Left ventricle myocardium inferior (tissue), 1 donor: ENCODE results near the gene ATP5PB. TPM values are rescaled to one million over a fixed set of nuclear protein-coding genes. Genes with fewer than 3 reads are reported as not detected.

Experiments
- DNase-seq: peaks from one replicate; pipeline ENCODE4 v3.0.0-alpha.2; 2020
- H3K27ac ChIP-seq: fragments of 200-600 bp; replicated peaks from 2 replicates; pipeline ENCODE4 v1.8.0; 2021
- H3K27me3 ChIP-seq: fragments of 200-600 bp; 2 replicates; pipeline ENCODE4 v1.8.0; 2021; ENCODE audit warnings: low read depth
- H3K36me3 ChIP-seq: fragments of 200-600 bp; 2 replicates; pipeline ENCODE4 v1.8.0; 2021
- H3K4me1 ChIP-seq: fragments of 200-600 bp; 2 replicates; pipeline ENCODE4 v1.8.0; 2021
- H3K4me3 ChIP-seq: fragments of 200-600 bp; 2 replicates; pipeline ENCODE4 v1.8.0; 2021; ENCODE audit warnings: mild to moderate bottlenecking, moderate library complexity
- H3K9me3 ChIP-seq: fragments of 200-600 bp; replicated peaks from 2 replicates; pipeline ENCODE4 v1.8.0; 2021
- intact Hi-C: fragments of 100-400 bp; cut with micrococcal nuclease; formaldehyde crosslinking; loops from one replicate; pipeline ENCODE4 v1.11.0; 2022
- total RNA-seq: library from RNA; stranded (reverse); fragmentation: NEBNext Ultra II Directional; extraction: Animal tissue kit (Norgen Biotek cat#: 25700); gene quantifications from one replicate; pipeline ENCODE4 v1.2.1, GENCODE V29; 2021
- TF ChIP-seq, protein P1 (sequence below): fragments of 200-600 bp; IDR thresholded peaks from 2 replicates; pipeline ENCODE4 v1.8.0; 2021; ENCODE audit warnings: antibody characterized with exemption, mild to moderate bottlenecking, borderline replicate concordance
- donor health status: DM: no; HTN: yes; CAD: no; lungs with severe emphysema.

ATP5PB gene
- total RNA-seq, 1 donor from 2014 or later = 671 TPM

DNA sequence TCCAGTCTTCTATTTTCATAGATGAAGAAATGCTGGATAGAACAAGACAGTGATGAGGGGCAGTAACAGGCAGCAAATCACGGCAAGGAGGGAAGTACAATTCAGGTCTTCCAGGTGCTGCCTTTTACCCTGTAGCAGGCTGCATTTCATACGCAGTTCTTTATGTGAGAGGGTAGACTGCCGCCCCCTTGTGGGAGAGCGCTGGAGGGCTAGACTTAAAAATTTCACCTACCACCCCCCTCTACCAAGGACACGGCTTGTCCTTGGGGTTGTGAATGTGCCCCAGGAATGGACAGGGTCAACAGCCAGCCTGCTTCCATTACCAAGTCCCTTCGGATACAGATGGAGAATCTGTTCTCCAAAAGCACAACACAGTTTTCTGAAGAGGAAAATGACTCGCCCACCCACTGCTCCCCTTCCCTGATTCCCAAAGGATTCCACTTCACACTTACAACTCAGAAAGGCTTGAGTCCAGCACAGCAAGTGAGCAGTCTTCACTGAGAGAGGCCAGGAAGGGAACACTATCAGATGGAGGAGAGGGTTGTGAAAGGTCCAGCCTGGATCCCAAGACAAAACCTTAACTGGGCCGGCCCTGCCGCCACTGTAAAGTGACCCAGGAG is 7.6 kb upstream of the ATP5PB start:
- Histone ChIP-seq H3K9me3 (no peaks in the 10 kb centered on the region), H3K36me3 (peaks cover 92% of the 10 kb centered on the region), H3K27me3 (no peaks in the 10 kb centered on the region), H3K4me3 (no peak overlapping the region), H3K27ac (no peak overlapping the region), H3K4me1 (no peaks in the 10 kb centered on the region)
- DNase-seq = no peak
- TF ChIP-seq, protein P1, sequence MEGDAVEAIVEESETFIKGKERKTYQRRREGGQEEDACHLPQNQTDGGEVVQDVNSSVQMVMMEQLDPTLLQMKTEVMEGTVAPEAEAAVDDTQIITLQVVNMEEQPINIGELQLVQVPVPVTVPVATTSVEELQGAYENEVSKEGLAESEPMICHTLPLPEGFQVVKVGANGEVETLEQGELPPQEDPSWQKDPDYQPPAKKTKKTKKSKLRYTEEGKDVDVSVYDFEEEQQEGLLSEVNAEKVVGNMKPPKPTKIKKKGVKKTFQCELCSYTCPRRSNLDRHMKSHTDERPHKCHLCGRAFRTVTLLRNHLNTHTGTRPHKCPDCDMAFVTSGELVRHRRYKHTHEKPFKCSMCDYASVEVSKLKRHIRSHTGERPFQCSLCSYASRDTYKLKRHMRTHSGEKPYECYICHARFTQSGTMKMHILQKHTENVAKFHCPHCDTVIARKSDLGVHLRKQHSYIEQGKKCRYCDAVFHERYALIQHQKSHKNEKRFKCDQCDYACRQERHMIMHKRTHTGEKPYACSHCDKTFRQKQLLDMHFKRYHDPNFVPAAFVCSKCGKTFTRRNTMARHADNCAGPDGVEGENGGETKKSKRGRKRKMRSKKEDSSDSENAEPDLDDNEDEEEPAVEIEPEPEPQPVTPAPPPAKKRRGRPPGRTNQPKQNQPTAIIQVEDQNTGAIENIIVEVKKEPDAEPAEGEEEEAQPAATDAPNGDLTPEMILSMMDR = peak; percentile 44
- intact Hi-C loops = no loop called here

DNA sequence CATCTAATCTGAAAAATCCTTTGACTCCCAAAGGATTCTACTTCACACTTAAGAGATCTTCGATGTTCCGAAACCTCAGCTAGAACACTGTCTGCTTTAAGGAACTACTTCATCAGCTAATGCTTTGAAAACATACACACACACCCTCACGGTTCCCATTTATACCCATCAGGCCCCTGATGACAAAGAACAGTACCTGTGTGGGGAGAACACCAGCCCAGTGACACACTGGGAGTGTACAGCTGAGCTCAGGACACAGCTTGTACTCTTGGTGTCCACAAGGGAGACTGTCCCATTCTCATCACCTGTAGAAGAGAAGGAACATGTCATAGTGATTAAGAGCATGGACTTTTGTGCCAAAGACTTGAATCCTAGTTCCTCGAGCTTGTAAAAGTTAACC is 6.8 kb upstream of the ATP5PB start:
- H3K36me3 ChIP-seq = peaks cover 95% of the 10 kb centered on the region
- intact Hi-C loops = no loop called here

DNA sequence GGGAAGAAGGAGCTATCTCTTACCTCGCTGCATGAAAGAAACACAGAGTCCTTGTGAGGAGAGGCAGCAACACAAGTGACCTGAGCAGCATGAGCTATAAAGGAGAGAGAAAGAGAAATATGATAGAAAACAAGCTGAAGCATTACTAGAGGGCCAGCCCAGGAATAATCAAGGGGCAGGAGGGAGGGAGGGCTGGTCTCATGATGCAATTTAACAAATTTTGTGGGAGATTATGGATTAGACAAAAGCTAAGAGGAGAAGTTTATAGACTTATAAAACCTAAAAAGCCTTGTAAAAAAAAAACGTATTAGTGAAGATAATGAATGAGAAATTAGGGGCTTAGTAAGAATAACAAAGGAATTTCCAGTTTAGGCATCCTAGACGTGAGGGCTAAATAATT is 5.2 kb upstream of the ATP5PB start:
- intact Hi-C loops = no loop called here
- TF ChIP-seq, protein P1 = no peak
- Histone ChIP-seq H3K9me3 (no peaks in the 10 kb centered on the region), H3K27me3 (no peaks in the 10 kb centered on the region), H3K4me1 (peaks cover 22% of the 10 kb centered on the region), H3K36me3 (peaks cover 79% of the 10 kb centered on the region), H3K4me3 (no peak overlapping the region), H3K27ac (no peak overlapping the region)
- no peak for DNase-seq

More for the DNA sequence above, 6.8 kb upstream of the ATP5PB start:
- no peaks in the 10 kb centered on the region for H3K9me3 ChIP-seq
- H3K27ac ChIP-seq = no peak overlapping the region
- TF ChIP-seq, protein P1 = no peak
- peaks cover 7% of the 10 kb centered on the region for H3K4me1 ChIP-seq
- H3K4me3 ChIP-seq = no peak overlapping the region
- DNase-seq = no peak
- no peaks in the 10 kb centered on the region for H3K27me3 ChIP-seq

DNA sequence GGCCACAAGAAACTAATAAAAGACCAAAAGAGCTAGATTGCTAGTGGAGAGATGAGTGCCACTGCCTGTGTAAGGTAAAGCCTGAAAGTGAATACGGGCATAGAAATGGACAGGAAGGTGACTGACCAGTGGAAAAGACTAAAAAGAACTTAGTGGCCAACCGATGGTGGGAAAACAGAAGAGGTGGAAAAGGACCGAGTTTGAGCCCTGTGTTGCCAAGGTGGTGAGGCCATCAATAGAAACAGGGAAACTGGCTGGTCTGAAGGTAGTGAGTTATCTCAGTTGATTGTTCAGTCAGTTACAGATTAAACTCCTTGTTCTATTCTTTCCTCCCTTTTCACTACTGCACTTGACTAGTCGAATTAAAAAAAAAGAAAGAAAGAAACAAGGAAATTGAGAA is 2.7 kb upstream of the ATP5PB start:
- H3K4me3 ChIP-seq = no peak overlapping the region
- TF ChIP-seq, protein P1 = no peak
- DNase-seq = no peak
- H3K4me1 ChIP-seq = peaks cover 44% of the 10 kb centered on the region
- H3K9me3 ChIP-seq = no peaks in the 10 kb centered on the region
- intact Hi-C loops = no loop called here
- no peak overlapping the region for H3K27ac ChIP-seq
- H3K36me3 ChIP-seq = peaks cover 64% of the 10 kb centered on the region
- no peaks in the 10 kb centered on the region for H3K27me3 ChIP-seq

DNA sequence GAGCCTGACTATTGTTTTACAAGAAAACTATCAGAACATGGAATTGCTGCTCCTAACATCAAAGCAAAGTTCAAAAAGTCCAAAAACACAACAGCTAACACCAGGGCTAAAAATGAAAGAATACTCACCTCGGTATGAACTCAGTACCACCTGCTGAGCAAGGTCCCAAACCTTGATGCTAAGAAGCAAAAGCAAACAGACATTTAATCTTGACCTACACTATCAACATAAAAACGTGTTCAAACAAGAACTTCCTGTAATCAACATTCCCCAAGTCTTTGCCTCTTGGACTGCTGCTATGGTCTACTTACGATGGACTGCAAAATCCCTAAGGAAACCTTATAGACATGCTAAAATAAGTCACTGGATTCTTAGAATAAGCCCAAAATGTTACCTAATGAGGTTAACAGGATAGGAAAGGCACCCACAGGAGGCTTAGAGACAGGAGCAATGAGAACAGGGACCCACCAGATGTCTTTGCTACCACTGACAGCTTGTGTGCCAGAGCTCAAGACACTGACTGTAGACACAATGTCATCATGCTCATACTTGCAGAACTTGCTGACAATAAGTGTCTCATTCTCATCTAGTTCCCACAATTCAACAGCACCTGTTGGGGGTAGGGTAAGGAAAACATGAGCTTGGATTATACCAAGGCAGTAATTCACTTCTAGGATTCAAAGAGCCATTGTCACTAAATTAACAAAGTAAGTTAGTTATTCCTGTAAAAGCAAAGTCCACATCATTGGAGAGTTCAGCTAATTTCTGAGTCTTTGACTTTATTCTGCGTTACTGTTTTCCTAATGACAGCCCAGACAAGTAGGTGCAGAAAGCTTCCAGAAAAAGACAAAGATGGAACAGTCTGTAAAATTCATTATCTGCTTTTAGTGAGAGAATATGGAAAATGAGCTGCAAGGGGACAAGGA is 2.0 kb upstream of the ATP5PB start:
- TF ChIP-seq, protein P1 = no peak
- Histone ChIP-seq H3K9me3 (no peaks in the 10 kb centered on the region), H3K27ac (no peak overlapping the region), H3K4me1 (peaks cover 51% of the 10 kb centered on the region), H3K36me3 (peaks cover 58% of the 10 kb centered on the region), H3K4me3 (peak overlapping the region; percentile 95), H3K27me3 (no peaks in the 10 kb centered on the region)
- intact Hi-C loops = no loop called here
- DNase-seq = no peak
